Brain microvascular endothelial cell (primary cell): Measurements from ENCODE around the gene SLC25A25.
"Not testable (repeated sequence)": the region's sequence is repeated elsewhere in the genome, so short reads cannot be mapped to it uniquely, and the experiment has no call there.

ENCODE experiments used
- DNase-seq: peaks from one replicate; pipeline ENCODE4 v3.0.0-alpha.2; 2020
- H3K27ac ChIP-seq: fragments of 250-450 bp; sonication (Bioruptor Pico); 2 replicates; pipeline ENCODE4 v1.5.1; 2020; ENCODE audit warnings: mild to moderate bottlenecking, moderate library complexity
- H3K27me3 ChIP-seq: fragments of 250-450 bp; sonication (Bioruptor Pico); replicated peaks from 2 replicates; pipeline ENCODE4 v1.5.1; 2020; ENCODE audit warnings: mild to moderate bottlenecking
- H3K36me3 ChIP-seq: fragments of 250-450 bp; sonication (Bioruptor Pico); replicated peaks from 2 replicates; pipeline ENCODE4 v1.5.1; 2020; ENCODE audit warnings: mild to moderate bottlenecking
- H3K4me3 ChIP-seq: 2 replicates; pipeline ENCODE4 v1.5.1; 2011; ENCODE audit warnings: low read depth, mild to moderate bottlenecking, control low read depth, low read length, moderate library complexity
- in situ Hi-C: cut with HindIII; loops from 2 replicates; pipeline ENCODE4 v1.10.0; 2017; ENCODE audit warnings: low sequenced_read_pairs, low pct_ligation_motif_present
- TF ChIP-seq, protein P1 (sequence below): IDR thresholded peaks from 2 replicates; pipeline ENCODE4 v1.5.1; 2011; ENCODE audit warnings: low read depth, mild to moderate bottlenecking, moderate library complexity, low read length, control low read depth, inconsistent platforms; ENCODE audit errors: missing control alignments

Gene SLC25A25

DNA sequence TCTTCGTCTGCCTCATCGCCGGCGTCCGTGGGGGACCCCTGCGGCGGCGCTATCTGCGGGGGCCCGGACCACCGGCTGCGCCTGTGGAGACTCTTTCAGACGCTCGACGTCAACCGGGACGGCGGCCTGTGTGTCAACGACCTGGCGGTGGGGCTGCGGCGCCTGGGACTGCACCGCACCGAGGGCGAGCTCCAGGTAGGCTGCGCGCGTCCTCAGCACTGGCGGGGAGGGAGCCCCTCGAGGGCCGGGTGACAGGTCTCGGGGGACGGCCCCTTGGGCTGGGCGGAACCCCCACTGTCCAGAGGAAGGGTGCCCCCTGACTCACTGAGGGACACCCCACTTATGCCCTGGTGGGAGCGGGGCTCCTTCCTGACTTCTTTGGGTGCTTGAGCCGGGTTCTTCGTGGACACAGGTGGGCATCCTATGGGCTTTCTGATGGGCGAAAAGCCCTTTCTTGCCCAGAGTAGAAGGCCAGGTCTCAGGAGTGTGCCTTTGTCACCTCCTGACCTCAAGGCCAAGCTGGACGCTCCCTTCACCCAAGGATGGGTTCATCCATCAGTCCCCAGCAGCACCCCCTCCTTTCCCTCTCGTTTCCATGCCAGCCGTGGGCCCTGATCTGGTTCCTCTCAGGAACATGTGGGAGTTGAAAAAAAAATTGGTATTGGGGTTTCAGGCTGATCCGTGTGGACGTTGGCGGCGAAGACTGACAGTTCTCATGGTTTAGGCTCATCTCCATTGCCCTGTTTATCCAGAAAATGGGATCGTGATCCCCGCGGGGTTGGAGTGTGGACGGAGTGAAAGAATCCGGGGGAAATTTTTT, 564 bp downstream of the SLC25A25 start:
- in situ Hi-C loops: no loop called here
- DNase-seq: no peak

GRCh38 chr9:128070874-128071273, 2.8 kb downstream of the SLC25A25 start:
- Histone ChIP-seq H3K27me3 (no peaks in the 10 kb centered on the region), H3K36me3 (no peaks in the 10 kb centered on the region), H3K27ac (no peak overlapping the region), H3K4me3 (no peak overlapping the region)
- DNase-seq: no peak
- TF ChIP-seq, protein P1, sequence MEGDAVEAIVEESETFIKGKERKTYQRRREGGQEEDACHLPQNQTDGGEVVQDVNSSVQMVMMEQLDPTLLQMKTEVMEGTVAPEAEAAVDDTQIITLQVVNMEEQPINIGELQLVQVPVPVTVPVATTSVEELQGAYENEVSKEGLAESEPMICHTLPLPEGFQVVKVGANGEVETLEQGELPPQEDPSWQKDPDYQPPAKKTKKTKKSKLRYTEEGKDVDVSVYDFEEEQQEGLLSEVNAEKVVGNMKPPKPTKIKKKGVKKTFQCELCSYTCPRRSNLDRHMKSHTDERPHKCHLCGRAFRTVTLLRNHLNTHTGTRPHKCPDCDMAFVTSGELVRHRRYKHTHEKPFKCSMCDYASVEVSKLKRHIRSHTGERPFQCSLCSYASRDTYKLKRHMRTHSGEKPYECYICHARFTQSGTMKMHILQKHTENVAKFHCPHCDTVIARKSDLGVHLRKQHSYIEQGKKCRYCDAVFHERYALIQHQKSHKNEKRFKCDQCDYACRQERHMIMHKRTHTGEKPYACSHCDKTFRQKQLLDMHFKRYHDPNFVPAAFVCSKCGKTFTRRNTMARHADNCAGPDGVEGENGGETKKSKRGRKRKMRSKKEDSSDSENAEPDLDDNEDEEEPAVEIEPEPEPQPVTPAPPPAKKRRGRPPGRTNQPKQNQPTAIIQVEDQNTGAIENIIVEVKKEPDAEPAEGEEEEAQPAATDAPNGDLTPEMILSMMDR: no peak
- in situ Hi-C loops: no loop called here

More for the DNA sequence above, 564 bp downstream of the SLC25A25 start:
- Histone ChIP-seq H3K27me3 (no peaks in the 10 kb centered on the region), H3K36me3 (no peaks in the 10 kb centered on the region), H3K4me3 (peak overlapping the region; percentile 84), H3K27ac (peak overlapping the region; percentile 74)
- TF ChIP-seq, protein P1: no peak

GRCh38 chr9:128071475-128071874, 3.4 kb downstream of the SLC25A25 start:
- in situ Hi-C loops, H3K36me3 ChIP-seq, DNase-seq, H3K27ac ChIP-seq, H3K4me3 ChIP-seq, H3K27me3 ChIP-seq: not testable (repeated sequence)

DNA sequence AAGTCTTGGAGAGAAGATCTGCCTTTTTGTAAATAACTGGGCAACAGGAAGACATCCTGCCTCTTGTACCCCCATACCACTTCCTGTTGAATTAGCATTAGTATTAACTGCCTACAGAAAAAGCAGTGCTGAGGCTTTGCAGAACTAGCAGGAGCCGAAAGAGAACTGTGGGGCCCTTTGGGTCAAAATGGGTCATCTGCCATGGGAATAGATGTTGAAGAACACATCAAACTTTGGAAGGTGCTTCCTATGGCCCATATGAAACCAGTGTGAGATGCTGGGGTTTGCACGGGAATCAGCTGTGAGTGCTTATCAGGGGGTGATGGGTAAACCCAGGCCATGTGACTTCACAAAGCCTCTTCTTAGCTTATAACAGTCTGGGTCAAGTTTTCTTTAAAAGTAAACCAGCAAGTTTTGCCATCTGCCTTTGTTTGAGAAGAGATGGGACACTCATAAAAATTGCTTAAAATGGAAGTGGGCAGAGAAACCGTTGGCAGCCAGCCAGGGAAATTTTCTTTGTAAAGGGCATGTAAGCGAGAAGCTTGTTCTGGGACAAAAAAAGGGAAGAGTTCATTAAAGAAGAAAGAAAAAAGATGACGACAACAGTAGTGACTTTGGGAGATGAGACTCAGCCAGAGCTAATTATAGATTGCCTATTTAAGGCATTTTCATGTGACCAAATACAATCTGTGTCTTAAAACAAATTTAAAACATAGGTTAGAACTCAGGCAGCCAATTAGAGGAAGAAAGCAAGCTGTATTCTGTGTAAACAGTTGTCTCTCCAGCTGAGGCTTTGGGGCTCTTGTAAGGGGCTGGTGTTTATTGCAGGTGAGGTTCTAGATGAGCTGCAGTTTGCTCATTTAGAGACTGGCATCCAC, 4.4 kb downstream of the SLC25A25 start:
- no peak overlapping the region for H3K4me3 ChIP-seq
- H3K36me3 ChIP-seq: no peaks in the 10 kb centered on the region
- in situ Hi-C loops: no loop called here
- DNase-seq: peak; percentile 43
- no peaks in the 10 kb centered on the region for H3K27me3 ChIP-seq
- H3K27ac ChIP-seq: peak overlapping the region; percentile 63
- TF ChIP-seq, protein P1: no peak

- no peak overlapping the region for H3K4me3 ChIP-seq
- TF ChIP-seq, protein P1: no peak
Observed at GRCh38 chr9:128073253-128073886, 5.3 kb downstream of the SLC25A25 start.

GRCh38 chr9:128077847-128078503, 9.9 kb downstream of the SLC25A25 start:
- in situ Hi-C loops: no loop called here
- no peak overlapping the region for H3K4me3 ChIP-seq
- H3K36me3 ChIP-seq: no peaks in the 10 kb centered on the region
- DNase-seq: no peak
- no peak overlapping the region for H3K27ac ChIP-seq
- TF ChIP-seq, protein P1: no peak
- no peaks in the 10 kb centered on the region for H3K27me3 ChIP-seq

More at GRCh38 chr9:128073253-128073886, 5.3 kb downstream of the SLC25A25 start:
- H3K27ac ChIP-seq: peak overlapping the region; percentile 63
- in situ Hi-C loops: no loop called here
- H3K36me3 ChIP-seq: no peaks in the 10 kb centered on the region
- H3K27me3 ChIP-seq: no peaks in the 10 kb centered on the region
- DNase-seq: no peak
